Stimulated activated naive CD8-positive, alpha-beta T cell treated with anti-CD3 and anti-CD28 coated beads, Interleukin-15, Interleukin-2, amounts not matched to agents 100 U/mL and 50 U/mL, for 24 hours (primary cell): ENCODE data around the gene PRRX1.

Experiments
- ATAC-seq: fragments of 150-1000 bp; cut with Tn5 transposase; one replicate; pipeline ENCODE4 v1.10.0; 2021
- DNase-seq: peaks from one replicate; pipeline ENCODE4 v3.0.0; 2021

Gene PRRX1

DNA sequence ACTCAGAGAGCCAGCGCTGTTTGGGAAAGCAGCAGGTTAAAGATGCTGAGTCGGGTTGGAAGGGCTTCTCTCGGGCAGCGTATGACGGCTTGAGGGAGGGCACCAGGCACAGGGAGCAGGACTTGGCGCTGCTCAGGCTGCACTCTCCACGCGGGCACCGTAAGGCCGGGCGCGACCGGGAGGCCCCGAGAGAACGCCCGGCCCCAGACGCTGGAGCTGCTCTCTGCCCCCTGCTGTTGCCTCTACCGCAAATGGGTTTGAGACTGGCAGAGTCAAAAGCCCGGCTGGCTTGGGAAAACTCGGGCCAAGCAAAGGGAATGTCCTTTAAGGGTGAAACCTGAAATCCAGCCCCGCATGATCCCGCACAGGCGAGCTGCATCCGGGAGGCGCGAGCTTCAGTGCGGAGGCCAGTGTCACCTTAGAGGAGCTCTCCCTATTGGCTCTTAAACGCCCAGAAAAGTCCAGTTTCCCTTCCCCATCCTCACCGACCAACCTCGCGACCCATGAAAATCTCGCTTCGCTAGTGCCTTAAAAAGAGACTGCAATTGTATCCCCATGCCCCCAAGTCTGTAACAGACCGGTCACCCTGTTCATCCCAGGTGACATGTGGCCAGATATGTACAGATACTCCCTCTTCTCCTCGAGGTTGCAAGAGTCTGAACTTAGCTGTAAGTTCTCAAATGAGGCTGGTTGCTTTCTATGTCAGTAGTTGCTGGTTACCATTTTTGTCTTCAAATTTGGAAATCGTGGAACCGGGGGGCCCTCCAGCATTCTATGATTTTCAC, 1.1 kb downstream of the PRRX1 start:
- DNase-seq: no peak
- no peak for ATAC-seq

DNA sequence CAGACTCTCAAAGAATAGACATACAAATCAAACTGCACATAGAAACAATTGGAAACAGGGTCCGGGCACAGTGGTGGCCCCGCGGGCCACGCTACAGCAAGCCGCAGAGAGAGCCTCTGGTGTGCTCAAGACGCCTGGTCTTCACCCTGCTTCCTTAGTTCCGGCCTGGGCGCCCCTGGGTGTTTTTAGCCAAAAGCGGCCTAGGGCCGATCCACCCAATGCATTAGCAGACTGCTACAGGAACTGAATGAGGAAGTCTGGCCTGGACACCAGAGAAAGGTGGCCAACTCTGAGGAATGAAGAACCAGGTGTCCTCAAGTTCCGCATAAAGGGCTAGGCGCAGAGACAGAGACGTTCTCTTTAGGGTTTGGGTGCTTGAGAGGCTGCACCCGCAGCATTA, 1.7 kb downstream of the PRRX1 start:
- ATAC-seq (no peak), DNase-seq (no peak)

DNA sequence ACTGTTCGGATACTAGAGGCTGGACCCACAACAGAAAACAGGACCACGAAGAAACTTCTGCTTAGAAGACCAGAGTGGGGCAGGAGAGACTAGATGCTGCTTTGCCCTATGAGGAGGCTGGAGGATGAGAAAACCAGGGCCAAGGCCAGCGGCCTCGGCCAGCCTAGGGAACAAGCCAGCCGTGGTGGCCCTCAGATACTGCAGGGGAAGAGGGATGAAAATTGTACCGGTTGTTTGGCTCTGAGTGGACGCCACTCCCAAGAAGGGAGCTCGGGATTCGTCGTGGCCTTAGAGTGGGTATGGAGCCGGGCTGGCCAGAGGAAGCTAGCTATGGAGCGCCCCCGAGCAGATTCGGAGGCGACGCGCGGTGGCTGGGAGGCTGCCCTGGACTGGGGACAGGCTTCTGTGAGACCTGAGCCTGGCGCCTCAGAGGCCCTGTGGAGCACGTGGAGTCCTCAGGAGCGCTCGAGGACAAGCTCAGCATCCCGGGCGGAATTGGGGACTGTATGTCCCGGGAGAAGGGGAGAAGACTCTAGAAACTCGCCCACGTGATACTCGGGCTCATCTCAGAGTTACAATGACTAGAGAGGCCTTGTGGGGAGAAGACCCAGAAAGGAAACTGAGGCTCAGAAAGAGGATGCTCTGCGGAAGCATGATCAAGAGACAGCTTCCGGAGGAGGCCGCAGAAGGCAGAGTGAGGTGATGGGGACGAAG, 2.8 kb downstream of the PRRX1 start:
- no peak for DNase-seq
- ATAC-seq: no peak

DNA sequence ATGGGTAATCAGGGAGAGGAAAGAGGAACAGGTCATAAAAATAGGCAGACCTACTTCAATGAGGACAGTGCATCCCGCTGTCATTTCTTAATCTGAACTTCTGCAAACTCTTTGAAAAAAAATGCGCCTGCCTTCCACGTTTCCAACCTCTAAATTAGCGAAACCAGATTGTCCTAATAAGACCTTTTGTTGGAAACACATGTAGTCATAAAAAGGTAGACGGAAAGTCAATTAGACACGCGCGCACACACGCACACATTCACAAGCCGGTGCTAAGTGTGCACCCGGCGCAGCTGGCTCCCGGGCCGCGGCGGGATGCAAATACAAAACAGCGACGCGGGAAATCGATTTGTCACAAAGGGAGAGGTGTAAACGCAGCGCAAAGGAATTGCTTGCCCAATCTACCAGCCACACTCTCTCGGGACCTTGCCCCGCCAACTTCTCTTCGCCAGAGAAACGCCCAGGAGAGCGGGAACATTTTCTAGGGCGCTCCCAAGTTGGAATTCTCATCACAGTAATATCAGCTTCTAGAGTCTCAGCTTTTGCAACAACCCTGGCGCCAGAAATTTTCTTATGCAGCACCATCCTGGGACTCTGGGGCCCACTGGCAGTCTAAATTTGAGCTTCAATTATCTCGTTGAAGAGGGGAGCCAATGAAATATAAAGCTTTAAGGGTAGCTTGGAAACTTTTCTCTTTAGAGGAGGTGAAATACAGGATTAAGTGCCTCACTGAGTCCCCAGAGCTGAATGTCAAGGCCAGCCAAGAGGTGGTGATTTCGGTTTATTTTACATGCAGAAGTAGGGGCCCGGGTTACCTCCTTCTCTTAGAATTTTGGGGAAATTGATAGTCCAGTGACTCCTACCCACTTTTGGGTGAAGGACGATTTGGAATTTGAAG, 4.5 kb downstream of the PRRX1 start:
- no peak for ATAC-seq
- DNase-seq: no peak

DNA sequence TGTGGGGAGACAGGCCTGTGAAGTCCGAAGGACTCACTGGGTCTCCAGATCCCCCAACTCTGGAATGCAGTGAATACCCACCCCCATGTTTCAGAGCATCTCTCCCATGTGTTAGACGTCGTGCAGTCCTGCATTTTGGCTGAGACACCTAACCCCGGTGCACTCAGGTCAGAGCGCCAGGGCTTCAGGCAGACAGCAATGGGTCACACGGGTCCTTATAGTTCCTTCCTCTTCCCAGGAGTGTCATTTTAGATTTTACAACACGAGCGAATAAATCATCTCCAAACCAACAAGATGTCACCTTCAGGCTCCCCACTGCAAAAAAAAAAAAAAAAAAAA, 5.1 kb downstream of the PRRX1 start:
- no peak for DNase-seq
- ATAC-seq: no peak

DNA sequence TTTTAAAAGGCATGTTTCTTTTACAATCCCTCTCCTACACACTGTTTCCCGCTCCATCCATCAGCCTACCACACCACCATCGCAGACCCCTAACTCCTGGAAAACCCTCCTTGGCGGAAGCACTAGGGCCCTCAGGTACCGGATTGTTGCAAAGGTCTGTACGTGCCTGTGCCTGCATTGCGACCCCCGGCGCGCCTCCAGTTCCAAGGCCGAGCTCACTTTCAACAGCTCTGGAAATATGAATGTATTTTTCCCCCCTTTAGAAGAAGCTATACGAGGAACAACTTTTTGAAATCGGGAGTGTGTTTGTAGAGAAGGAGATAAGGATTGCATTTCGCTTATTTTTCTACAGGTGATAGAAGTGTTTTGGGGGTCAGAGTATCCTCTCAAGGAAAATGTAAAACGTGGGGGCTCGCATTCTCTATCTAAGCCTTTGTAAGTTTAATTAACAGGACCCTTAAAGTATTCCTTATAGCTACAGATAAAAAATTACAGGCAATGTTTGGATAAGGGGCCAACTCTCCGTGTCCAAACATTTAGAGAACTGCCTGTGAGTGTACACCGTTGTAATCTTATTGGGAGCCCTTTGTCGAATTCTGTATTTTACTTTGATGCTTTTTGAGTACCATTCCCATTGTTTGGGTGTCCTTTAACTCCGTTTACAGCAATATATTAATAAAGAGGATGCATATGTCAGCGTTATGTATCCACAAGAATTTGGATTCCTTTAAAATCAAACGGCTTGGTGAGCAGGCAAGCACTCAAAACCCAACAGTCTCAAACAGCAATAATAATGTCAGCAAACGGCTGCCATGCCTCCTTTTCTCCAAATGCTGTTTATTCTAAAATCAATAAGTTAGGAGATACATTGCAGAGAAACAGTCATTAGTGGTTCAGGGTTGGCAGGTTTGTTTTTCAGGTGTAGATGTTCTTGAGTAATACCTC, 5.9 kb downstream of the PRRX1 start:
- DNase-seq (no peak), ATAC-seq (no peak)

DNA sequence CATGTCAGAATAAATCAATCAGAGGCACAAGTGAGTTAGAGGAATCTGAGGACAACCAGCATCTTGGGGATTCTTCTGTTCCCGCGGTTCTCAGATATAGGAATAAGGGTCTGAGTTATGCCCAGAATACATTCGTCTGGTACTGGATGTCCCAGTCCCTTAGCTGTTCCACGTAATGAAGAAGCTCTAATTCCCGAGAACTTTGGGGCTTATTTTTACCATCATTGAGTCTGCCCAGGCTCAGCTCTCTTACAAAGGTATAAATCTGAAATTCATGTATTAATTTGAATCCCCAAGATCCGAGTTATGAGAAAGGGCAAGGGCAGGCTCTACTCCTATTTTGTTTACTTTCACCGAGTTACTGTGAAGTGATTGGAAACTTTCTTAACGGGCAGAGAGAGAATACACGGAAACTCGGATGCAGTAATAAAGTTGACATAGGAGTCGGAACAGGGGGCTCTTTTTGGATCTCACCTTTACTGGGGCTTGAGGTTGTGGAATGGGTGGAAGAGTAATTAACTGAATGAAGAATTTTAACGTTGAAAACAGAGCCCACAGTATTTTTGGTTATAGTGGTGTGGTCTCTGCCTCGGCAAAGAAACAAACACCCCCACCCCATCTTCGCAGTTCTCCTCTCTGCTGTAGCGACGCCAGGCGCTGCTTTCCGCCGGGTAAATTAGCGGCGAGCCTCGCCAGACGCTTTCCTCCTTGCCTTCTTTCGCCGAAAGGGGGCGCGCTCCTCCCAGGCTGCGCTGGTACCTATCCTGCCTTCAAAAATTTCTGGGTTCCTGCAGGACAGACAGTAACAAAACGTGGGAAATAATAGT, 7.1 kb downstream of the PRRX1 start:
- DNase-seq (peak; percentile 61), ATAC-seq (no peak)

DNA sequence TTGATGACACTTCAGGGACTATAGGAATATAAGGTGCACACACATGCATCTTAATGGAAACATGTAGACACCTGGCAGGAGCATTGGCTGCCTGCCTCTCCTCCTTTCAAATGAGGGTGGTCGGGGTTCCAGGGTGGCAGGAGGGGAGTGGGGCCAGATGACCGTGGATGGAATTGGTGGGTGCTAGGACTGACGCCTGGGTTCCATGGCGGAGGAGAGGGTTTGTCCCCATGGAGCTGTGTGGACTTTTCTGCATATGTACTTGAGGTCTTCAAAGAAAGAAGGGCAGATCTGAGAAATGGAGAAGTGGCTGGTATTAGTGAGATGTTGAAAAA, 7.7 kb downstream of the PRRX1 start:
- no peak for DNase-seq
- ATAC-seq: no peak

DNA sequence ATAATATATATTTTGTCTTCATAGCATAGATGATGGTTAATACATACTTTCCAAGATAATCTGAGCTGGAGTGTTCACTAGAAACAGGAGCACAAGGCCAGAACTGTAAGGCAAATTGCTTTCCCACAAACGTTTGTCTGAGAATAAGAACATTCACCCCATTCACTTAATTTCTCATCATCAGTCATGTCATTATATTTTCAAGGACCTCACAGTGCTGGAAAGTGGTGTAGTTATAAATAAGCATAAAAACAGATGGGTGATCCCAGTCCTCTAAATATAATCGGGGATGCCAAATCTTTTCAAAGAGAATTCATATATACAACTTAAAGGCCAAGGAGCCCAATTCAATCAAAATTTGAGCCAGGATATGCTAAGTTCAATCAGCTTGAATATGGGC, 8.4 kb downstream of the PRRX1 start:
- ATAC-seq: no peak

DNA sequence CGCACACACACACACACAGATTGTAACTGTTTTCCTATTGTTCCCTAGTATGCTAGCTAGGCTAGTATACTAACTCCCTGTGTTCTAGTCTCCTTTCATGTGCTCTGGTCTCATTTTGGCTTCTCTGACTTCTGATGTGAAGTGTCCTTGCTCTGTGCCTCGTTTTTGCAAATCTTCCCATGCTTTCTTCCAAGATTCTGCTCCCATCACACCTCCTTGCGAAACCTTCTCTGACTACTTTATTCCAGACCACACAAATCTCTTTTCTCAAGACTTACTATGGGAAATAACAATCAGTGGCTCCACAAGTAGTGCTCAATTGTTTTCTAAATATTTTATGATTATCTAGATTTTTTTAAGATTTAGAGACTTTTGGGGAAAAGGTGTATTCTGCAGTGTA, 10.3 kb downstream of the PRRX1 start:
- DNase-seq: no peak

More for the DNA sequence above, 8.4 kb downstream of the PRRX1 start:
- DNase-seq: no peak

DNA sequence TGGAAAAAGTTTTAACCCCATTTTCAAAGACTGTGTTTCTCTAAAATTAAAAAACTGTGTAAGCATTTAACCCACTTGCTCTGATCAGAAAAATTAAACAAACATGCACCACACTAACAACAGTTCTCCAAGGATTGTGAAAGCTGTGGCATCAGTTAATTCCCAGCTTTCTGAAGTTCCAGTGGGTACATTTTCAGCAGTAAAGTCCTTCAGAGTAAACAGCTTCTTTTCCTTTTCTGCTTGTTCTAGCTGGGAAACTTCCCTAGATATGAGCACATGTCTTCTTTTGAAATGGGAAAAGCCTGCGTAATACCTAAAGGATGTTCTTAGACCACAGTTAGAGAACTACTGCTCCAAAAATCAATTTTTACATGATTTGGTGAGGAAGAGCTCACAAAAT, 11.1 kb downstream of the PRRX1 start:
- DNase-seq (no peak), ATAC-seq (no peak)

More for the DNA sequence above, 10.3 kb downstream of the PRRX1 start:
- ATAC-seq: no peak

DNA sequence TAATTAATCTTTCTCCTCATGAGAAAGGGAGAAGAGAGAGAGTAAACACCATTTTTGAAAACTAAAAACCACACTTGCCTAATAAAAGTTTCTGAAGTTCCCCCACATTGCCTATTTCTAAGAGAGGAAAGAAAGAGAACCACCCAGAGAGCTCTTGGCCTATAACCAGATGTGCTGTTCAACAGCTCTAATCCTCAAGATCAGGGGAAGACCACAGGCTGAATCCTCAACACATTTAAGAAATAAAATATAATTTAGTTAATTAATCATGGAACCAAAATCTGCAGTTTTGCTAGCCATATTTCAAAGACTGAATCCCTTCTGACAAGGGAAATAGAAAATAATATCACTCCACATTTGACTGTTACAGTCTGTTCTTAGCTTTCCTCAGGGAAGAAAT, 11.9 kb downstream of the PRRX1 start:
- ATAC-seq: no peak

DNA sequence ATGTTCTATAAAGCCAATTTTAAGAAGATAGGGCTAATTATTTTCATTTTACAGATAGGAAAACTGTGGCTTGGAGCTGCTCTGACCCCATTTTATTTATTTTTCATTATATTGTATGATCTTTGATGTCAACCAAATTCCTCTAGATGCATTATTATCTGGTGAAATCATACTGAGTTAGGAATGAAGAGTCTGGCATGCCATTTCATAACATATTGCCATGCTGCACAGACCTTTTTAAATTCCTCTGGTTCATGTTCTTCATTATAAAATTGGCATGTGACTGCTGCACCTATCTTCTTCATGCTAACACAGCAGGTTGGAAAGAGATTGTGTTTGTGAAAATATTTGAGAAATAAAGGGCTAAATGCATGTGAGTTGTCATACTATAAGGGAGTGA, 12.7 kb downstream of the PRRX1 start:
- DNase-seq: no peak
- ATAC-seq: no peak

More for the DNA sequence above, 11.9 kb downstream of the PRRX1 start:
- DNase-seq: no peak

DNA sequence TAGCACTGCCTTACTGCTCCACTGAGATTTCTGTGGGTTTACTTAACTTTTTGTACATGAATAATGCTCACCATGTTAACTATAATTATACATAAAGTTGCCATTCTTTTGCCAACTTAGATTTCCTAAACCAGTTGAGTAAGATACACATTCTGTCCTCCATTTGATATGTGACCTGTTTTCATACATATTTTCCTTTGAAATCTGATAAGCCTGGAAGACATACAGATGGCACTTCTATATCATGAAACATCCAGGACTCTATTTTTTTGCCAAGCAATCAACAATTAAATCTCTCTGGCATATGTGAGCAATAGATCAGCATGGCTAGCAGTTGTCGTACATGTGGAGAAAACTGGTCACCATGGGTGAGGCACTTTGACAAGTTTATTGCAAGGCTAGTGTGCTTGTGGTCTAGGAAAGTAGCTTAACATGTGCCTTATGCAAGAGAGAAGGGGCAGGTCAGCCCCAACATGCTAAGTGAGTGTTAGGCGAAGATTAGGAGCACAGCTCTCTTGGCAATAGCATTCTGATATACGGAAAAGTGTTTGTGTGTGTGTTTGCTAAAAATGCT, 14.2 kb downstream of the PRRX1 start:
- DNase-seq (no peak), ATAC-seq (no peak)

DNA sequence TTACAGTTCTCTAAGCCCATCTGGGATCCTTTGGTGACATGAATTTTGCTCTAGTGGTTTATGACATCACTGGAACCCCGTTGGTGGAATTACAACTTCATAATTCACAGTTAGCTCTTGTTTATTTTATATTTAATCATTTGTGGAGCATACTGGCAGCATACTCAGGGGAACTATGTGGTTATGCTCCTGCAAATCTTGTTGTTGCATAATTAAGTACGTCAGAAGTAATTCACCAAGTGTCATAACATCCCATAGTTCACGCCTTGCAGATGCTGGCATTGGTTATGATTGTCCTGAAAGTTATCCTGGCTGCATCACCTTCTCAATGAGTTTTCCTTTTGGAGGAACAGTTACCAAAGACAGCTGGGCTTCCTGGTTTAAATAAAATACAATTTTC, 16.5 kb downstream of the PRRX1 start:
- ATAC-seq (no peak), DNase-seq (no peak)

DNA sequence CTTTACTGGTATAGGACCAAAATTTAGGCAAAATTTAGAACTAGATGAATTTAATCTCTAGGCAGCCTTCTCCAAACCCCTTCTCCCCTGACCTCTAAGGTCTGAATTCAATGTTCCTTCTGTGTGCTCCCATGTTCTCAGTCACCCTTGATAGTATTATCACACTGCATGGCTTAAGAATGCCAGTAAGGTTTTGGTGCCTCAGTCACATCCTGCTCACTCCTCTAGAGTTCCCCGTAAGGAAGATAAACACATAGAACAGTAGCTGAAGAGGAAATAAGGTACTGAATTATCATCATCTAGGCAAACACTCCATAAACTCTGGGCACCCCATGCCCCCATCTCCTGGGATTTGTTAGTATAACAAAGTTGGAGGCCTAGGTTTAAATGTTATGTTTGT, 18.2 kb downstream of the PRRX1 start:
- ATAC-seq (no peak), DNase-seq (no peak)

DNA sequence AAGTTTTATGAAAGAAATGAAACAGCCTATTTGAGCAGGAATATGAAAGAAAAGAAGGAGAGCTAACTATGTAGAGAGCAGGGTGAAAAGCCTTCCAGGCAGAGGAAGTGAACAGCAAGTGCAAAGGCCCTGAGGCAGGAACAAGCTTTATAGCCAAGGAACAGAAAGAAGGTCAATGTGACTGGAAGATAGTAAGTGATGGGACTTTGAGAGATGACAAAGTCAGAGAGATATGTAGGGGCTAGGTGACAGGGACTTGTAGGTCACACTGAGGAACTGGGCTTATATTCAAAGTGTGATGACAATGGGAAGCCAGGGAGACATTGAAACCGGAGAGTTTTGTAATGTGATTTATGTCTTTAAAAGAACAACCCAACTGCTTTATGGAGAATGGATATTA, 18.9 kb downstream of the PRRX1 start:
- no peak for ATAC-seq
- no peak for DNase-seq

DNA sequence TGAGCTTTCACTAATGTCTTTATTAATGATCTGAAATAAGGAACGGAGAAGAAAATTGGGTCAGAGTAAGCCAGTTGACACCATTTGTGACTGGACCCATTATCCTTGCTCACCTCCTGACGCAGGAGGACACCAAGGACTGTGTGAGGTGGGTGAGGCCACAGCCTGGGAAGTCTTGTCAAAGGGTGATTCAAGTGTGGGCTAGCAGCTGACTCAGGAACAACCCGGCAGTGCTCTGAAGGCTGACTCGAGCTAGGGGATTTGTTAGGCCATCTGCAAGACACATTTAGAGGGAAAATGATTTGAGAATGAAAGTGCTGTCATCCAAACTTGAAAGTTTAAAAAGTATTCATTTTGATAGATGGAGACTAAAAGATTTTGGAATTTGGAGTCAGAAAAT, 21.2 kb downstream of the PRRX1 start:
- ATAC-seq: no peak
- no peak for DNase-seq

DNA sequence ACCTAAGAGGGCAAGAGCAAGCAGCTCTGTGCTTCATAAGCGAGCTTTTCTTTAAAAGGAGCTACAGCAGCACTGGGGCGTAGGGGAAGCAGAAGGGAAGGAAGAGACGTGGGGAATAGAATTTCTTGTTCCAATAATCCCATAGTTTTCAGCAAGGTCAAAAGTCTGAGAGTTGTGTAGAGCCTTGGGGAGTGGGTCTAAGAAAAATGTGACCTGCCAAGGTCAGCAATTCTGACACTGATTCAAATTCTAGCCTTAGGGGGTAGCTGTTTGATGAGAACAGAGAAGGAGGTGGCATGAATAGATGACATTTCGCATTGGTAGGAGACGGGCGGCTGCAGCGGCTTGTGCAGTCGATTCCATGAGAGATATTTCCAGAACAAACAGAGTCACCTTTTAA, 22.4 kb downstream of the PRRX1 start:
- ATAC-seq: no peak
- no peak for DNase-seq

DNA sequence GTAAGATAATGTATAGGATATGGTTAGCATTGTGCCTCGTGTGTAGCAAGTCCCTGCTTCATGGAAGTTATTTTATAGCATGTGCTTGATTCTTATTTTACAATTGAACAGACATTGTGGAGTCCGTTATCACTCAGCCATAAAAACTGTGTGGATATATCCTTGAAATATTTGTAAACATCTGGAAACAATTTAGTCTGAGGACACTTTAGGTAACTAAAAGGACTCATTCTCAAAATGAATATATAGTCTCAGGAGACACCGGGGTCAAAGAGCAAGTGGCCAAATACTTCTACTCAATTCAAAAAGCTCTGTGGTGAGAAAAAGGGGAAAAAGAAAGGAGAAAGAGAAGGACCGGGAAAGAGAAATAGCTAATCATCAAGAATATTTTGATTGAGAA, 23.7 kb downstream of the PRRX1 start:
- no peak for DNase-seq
- no peak for ATAC-seq

DNA sequence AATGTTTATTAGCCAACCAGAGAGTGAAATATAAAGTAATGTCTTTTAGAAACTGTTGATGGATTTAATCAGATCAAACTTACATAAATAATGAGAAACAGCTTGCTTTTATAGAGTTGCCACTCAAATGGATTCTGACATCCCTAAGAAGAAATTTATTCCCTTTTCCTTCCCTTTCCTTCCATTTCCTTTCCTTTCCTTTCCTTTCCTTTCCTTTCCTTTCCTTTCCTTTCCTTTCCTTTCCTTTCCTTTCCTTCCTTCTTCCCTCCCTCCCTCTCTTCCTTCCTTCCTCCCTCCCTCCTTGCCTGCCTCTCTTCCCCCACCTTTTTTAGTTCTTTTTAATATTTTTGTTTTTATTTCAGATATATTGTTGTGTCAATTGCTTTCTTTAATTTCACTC, 27.3 kb downstream of the PRRX1 start:
- DNase-seq (no peak), ATAC-seq (no peak)
